HepG2 (cell line): ENCODE results near the gene PSMD9. TPM values are rescaled to one million over a fixed set of nuclear protein-coding genes. Genes with fewer than 3 reads are reported as not detected.

Experiments used
- AGO1 ChIP-seq: fragments of 200-400 bp; formaldehyde crosslinking; IDR thresholded peaks from 2 replicates; pipeline ENCODE4 v1.6.1; 2017; ENCODE audit warnings: mild to moderate bottlenecking, low read depth, low read length, moderate library complexity; ENCODE audit not compliant: poor library complexity, severe bottlenecking
- FOXA3 ChIP-seq: IDR thresholded peaks from 2 replicates; pipeline ENCODE4 v1.6.1; 2016; ENCODE audit warnings: missing genetic modification reagents, missing compliant biosample characterization
- NR2F6 ChIP-seq, 2 experiments: IDR thresholded peaks; 2 replicates each; pipeline ENCODE4 v1.6.1; 2016; ENCODE audit warnings: antibody characterized with exemption in 1 of 2, mild to moderate bottlenecking in 1 of 2
- NRL ChIP-seq: sonication (generic); formaldehyde crosslinking; IDR thresholded peaks from 2 replicates; pipeline ENCODE4 v1.5.0; 2020; ENCODE audit warnings: missing genetic modification reagents, mild to moderate bottlenecking, moderate library complexity, borderline replicate concordance
- PAWR ChIP-seq: sonication (generic); formaldehyde crosslinking; IDR thresholded peaks from 2 replicates; pipeline ENCODE4 v1.4.0; 2020; ENCODE audit warnings: missing genetic modification reagents, mild to moderate bottlenecking, borderline replicate concordance
- RFX3 ChIP-seq: IDR thresholded peaks from 2 replicates; pipeline ENCODE4 v1.6.1; 2016; ENCODE audit warnings: missing biosample characterization, missing genetic modification reagents
- STAG1 ChIP-seq: sonication (generic); formaldehyde crosslinking; IDR thresholded peaks from 2 replicates; pipeline ENCODE4 v1.4.0; 2020; ENCODE audit warnings: missing genetic modification reagents
- ZBTB8A ChIP-seq: sonication (generic); formaldehyde crosslinking; IDR thresholded peaks from 2 replicates; pipeline ENCODE4 v1.4.0; 2020; ENCODE audit warnings: mild to moderate bottlenecking, low read depth, missing genetic modification reagents, borderline replicate concordance
- ZMYM2 ChIP-seq: sonication (generic); formaldehyde crosslinking; IDR thresholded peaks from 2 replicates; pipeline ENCODE4 v1.8.0; 2022; ENCODE audit warnings: mild to moderate bottlenecking, missing genetic modification reagents
- ZNF234 ChIP-seq: sonication (generic); formaldehyde crosslinking; conservative IDR thresholded peaks from 2 replicates; pipeline ENCODE4 v1.5.1; 2020; ENCODE audit warnings: mild to moderate bottlenecking, missing genetic modification reagents
- ZNF335 ChIP-seq: sonication (generic); formaldehyde crosslinking; IDR thresholded peaks from 2 replicates; pipeline ENCODE4 v1.4.0; 2020; ENCODE audit warnings: missing genetic modification reagents
- ZNF775 ChIP-seq: sonication (generic); formaldehyde crosslinking; IDR thresholded peaks from 2 replicates; pipeline ENCODE4 v1.4.0; 2020; ENCODE audit warnings: missing genetic modification reagents, mild to moderate bottlenecking, moderate library complexity, borderline replicate concordance
- ZNF776 ChIP-seq: sonication (generic); formaldehyde crosslinking; IDR thresholded peaks from 2 replicates; pipeline ENCODE4 v1.4.0; 2020; ENCODE audit warnings: mild to moderate bottlenecking, missing genetic modification reagents
- polyA plus RNA-seq, 8 experiments: library from polyadenylated mRNA; depleted of rRNA in 3 of 8; stranded (reverse) in 7 of 8; unstranded in 1 of 8; fragments of >200 nt; fragmentation: Illumina TruSeq in 4 of 8; extraction: Trizol in 4 of 8; gene quantifications; 2 replicates each; pipeline versions ENCODE4 v1.2.1 to v1.2.3, GENCODE V29; 2011 to 2016; ENCODE audit warnings: low read depth in 4 of 8, missing spikeins in 1 of 8, mixed read lengths in 1 of 8; ENCODE audit not compliant: insufficient read depth in 1 of 8
- total RNA-seq, 5 experiments: library from RNA; depleted of rRNA; stranded (reverse); fragments of >200 nt; fragmentation: Illumina TruSeq; extraction: Trizol; gene quantifications; 2 replicates each; pipeline ENCODE4 v1.2.3, GENCODE V29; 2016; ENCODE audit warnings: low read depth in 1 of 5
- TF ChIP-seq, protein P1 (sequence below): IDR thresholded peaks from 2 replicates; pipeline ENCODE4 v1.6.1; 2018; ENCODE audit warnings: missing genetic modification reagents
- TF ChIP-seq, protein P2 (sequence below): sonication (generic); formaldehyde crosslinking; IDR thresholded peaks from 2 replicates; pipeline ENCODE4 v1.4.0; 2020; ENCODE audit warnings: missing genetic modification reagents
- TF ChIP-seq, protein P3 (sequence below): sonication (generic); formaldehyde crosslinking; IDR thresholded peaks from 2 replicates; pipeline ENCODE4 v1.4.0; 2020; ENCODE audit warnings: missing genetic modification reagents
- TF ChIP-seq, protein P4 (sequence below): sonication (generic); formaldehyde crosslinking; IDR thresholded peaks from 2 replicates; pipeline ENCODE4 v1.4.0; 2020; ENCODE audit warnings: missing genetic modification reagents
- TF ChIP-seq, protein P5 (sequence below): sonication (generic); formaldehyde crosslinking; IDR thresholded peaks from 2 replicates; pipeline ENCODE4 v1.5.0; 2020; ENCODE audit warnings: missing genetic modification reagents
- TF ChIP-seq, protein P6 (sequence below): sonication (generic); formaldehyde crosslinking; conservative IDR thresholded peaks from 2 replicates; pipeline ENCODE4 v1.4.0; 2020; ENCODE audit warnings: missing genetic modification reagents

The PSMD9 gene
- total and polyA plus RNA-seq, 2 of the 13 experiments (the other 11 are each of a cell fraction or from before 2014, with no cell fraction given) = 41.4 to 61.1 TPM

DNA sequence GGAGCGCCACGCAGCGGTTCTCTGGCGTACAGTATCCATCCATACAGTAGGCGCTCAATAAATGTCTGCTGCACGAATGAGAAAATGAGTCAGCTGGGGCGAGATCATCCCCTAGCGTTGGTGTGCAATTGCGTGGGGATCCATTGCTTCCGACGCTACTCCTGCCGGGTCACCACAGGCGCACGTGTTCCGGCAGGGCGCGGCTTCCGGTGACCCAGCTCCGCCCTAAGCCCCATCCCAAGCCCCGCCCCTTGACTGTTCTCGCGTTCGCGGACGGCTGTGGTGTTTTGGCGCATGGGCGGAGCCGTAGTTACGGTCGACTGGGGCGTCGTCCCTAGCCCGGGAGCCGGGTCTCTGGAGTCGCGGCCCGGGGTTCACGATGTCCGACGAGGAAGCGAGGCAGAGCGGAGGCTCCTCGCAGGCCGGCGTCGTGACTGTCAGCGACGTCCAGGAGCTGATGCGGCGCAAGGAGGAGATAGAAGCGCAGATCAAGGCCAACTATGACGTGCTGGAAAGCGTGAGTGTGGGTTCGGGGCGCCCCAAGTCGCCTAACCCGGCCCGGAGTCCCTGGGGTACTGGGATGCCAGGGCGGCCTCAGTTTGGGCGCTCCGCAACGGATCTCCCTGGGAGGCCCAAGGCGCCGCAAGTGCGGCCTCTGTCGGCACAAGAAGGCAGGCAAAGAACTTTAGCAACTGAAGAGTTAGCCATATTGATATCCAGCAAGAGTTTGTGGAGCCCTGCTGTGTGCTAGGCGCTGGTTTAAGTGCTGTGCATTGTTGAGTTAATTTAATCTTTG, at the start of gene PSMD9 (continued):
- TF ChIP-seq, protein P1, sequence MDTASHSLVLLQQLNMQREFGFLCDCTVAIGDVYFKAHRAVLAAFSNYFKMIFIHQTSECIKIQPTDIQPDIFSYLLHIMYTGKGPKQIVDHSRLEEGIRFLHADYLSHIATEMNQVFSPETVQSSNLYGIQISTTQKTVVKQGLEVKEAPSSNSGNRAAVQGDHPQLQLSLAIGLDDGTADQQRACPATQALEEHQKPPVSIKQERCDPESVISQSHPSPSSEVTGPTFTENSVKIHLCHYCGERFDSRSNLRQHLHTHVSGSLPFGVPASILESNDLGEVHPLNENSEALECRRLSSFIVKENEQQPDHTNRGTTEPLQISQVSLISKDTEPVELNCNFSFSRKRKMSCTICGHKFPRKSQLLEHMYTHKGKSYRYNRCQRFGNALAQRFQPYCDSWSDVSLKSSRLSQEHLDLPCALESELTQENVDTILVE (CRISPR knock-in tag) = peak; percentile 91
- TF ChIP-seq, protein P2, sequence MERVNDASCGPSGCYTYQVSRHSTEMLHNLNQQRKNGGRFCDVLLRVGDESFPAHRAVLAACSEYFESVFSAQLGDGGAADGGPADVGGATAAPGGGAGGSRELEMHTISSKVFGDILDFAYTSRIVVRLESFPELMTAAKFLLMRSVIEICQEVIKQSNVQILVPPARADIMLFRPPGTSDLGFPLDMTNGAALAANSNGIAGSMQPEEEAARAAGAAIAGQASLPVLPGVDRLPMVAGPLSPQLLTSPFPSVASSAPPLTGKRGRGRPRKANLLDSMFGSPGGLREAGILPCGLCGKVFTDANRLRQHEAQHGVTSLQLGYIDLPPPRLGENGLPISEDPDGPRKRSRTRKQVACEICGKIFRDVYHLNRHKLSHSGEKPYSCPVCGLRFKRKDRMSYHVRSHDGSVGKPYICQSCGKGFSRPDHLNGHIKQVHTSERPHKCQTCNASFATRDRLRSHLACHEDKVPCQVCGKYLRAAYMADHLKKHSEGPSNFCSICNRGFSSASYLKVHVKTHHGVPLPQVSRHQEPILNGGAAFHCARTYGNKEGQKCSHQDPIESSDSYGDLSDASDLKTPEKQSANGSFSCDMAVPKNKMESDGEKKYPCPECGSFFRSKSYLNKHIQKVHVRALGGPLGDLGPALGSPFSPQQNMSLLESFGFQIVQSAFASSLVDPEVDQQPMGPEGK (CRISPR knock-in tag) = peak; percentile 70
- TF ChIP-seq ZNF776 (CRISPR knock-in tag) = peak; percentile 69; the same call in 1 of the 2 replicates
- no peak for TF ChIP-seq RFX3 (CRISPR knock-in tag)
- peak; percentile 97 for TF ChIP-seq NRL (CRISPR knock-in tag)
- TF ChIP-seq, protein P3, sequence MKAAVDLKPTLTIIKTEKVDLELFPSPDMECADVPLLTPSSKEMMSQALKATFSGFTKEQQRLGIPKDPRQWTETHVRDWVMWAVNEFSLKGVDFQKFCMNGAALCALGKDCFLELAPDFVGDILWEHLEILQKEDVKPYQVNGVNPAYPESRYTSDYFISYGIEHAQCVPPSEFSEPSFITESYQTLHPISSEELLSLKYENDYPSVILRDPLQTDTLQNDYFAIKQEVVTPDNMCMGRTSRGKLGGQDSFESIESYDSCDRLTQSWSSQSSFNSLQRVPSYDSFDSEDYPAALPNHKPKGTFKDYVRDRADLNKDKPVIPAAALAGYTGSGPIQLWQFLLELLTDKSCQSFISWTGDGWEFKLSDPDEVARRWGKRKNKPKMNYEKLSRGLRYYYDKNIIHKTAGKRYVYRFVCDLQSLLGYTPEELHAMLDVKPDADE (CRISPR knock-in tag) = no peak
- TF ChIP-seq, protein P4, sequence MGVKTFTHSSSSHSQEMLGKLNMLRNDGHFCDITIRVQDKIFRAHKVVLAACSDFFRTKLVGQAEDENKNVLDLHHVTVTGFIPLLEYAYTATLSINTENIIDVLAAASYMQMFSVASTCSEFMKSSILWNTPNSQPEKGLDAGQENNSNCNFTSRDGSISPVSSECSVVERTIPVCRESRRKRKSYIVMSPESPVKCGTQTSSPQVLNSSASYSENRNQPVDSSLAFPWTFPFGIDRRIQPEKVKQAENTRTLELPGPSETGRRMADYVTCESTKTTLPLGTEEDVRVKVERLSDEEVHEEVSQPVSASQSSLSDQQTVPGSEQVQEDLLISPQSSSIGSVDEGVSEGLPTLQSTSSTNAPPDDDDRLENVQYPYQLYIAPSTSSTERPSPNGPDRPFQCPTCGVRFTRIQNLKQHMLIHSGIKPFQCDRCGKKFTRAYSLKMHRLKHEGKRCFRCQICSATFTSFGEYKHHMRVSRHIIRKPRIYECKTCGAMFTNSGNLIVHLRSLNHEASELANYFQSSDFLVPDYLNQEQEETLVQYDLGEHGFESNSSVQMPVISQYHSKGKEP = no peak; the same call in 1 of the 2 replicates
- peak; percentile 82 for TF ChIP-seq AGO1
- TF ChIP-seq STAG1 (CRISPR knock-in tag) = peak; percentile 78
- peak; percentile 100 for TF ChIP-seq ZMYM2 (CRISPR knock-in tag)
- TF ChIP-seq ZNF775 (CRISPR knock-in tag) = peak; percentile 85
- peak; percentile 95; the same call in 1 of the 2 replicates for TF ChIP-seq ZBTB8A
- TF ChIP-seq NR2F6 (IDR thresholded peaks at IDR 0.05) = peak; percentile 56
- TF ChIP-seq NR2F6 (CRISPR knock-in tag; IDR thresholded peaks at IDR 0.05) = peak; percentile 83
- TF ChIP-seq, protein P5, sequence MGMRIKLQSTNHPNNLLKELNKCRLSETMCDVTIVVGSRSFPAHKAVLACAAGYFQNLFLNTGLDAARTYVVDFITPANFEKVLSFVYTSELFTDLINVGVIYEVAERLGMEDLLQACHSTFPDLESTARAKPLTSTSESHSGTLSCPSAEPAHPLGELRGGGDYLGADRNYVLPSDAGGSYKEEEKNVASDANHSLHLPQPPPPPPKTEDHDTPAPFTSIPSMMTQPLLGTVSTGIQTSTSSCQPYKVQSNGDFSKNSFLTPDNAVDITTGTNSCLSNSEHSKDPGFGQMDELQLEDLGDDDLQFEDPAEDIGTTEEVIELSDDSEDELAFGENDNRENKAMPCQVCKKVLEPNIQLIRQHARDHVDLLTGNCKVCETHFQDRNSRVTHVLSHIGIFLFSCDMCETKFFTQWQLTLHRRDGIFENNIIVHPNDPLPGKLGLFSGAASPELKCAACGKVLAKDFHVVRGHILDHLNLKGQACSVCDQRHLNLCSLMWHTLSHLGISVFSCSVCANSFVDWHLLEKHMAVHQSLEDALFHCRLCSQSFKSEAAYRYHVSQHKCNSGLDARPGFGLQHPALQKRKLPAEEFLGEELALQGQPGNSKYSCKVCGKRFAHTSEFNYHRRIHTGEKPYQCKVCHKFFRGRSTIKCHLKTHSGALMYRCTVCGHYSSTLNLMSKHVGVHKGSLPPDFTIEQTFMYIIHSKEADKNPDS (CRISPR knock-in tag) = peak; percentile 87; the same call in 1 of the 2 replicates
- TF ChIP-seq ZNF234 (CRISPR knock-in tag) = peak; percentile 96
- peak; percentile 70; the same call in 1 of the 2 replicates for TF ChIP-seq ZNF335 (CRISPR knock-in tag)
- TF ChIP-seq PAWR = peak; percentile 94; the same call in 1 of the 2 replicates
- TF ChIP-seq FOXA3 (CRISPR knock-in tag) = peak; percentile 75
- TF ChIP-seq, protein P6, sequence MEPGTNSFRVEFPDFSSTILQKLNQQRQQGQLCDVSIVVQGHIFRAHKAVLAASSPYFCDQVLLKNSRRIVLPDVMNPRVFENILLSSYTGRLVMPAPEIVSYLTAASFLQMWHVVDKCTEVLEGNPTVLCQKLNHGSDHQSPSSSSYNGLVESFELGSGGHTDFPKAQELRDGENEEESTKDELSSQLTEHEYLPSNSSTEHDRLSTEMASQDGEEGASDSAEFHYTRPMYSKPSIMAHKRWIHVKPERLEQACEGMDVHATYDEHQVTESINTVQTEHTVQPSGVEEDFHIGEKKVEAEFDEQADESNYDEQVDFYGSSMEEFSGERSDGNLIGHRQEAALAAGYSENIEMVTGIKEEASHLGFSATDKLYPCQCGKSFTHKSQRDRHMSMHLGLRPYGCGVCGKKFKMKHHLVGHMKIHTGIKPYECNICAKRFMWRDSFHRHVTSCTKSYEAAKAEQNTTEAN (CRISPR knock-in tag) = 0 out of 2 replicates have a peak, but pooled peaks have one; percentile 51
